A549 (cell line): Measurements from ENCODE around the gene SYTL2. TPM values are rescaled to one million over a fixed set of nuclear protein-coding genes. Genes with fewer than 3 reads are reported as not detected.

Experiments
- ATAC-seq, 2 experiments: fragments of 200-7000 bp in 1 of 2; fragments of >200 bp in 1 of 2; cut with Nextera tagmentation in 1 of 2; cut with Tn5 transposase in 1 of 2; 3 replicates each; pipeline versions ENCODE4 v1.8.0 to v1.9.1; 2018 to 2020; ENCODE audit warnings: mild to moderate bottlenecking in 1 of 2, moderate library complexity in 1 of 2
- CTCF ChIA-PET: fragments of 300-600 bp; sonication (Branson Sonifier 250); formaldehyde crosslinking; extraction: SDS; loops from one replicate; lab custom pipeline; 2021; ENCODE audit warnings: antibody characterized with exemption, inconsistent platforms; lab: Yijun Ruan, JAX
- POLR2A ChIA-PET: fragments of 350-600 bp; formaldehyde crosslinking; extraction: SDS; loops from one replicate; lab custom pipeline; 2021; ENCODE audit warnings: antibody characterized with exemption, inconsistent platforms; lab: Yijun Ruan, JAX
- DNase-seq, 2 experiments: peaks; one replicate each; pipeline versions ENCODE4 v3.0.0 to v3.0.0-alpha.2; 2011 to 2016; ENCODE audit warnings: low read depth in 1 of 2, low spot score in 1 of 2
- FAIRE-seq: peaks from 2 replicates; lab custom pipeline; 2011; peaks lifted over from hg19 to GRCh38; lab: Jason Lieb, UNC
- H3K27ac ChIP-seq, 2 experiments: fragments of >200 bp; sonication (Bioruptor Twin); formaldehyde crosslinking; 3 replicates each; pipeline ENCODE4 v1.5.1; 2016 to 2017
- H3K4me1 ChIP-seq: fragments of >200 bp; sonication (Bioruptor Twin); formaldehyde crosslinking; 3 replicates; pipeline ENCODE4 v1.6.1; 2016
- H3K4me2 ChIP-seq: fragments of >200 bp; sonication (Bioruptor Twin); formaldehyde crosslinking; 3 replicates; pipeline ENCODE4 v1.6.1; 2016
- H3K4me3 ChIP-seq: fragments of >200 bp; sonication (Bioruptor Twin); formaldehyde crosslinking; 3 replicates; pipeline ENCODE4 v1.5.1; 2016
- H3K9me3 ChIP-seq: fragments of >200 bp; sonication (Bioruptor Twin); formaldehyde crosslinking; 3 replicates; pipeline ENCODE4 v1.6.1; 2016
- BHLHE40 ChIP-seq: IDR thresholded peaks from 2 replicates; pipeline ENCODE4 v1.6.1; 2012; ENCODE audit warnings: low read depth, low read length, inconsistent platforms
- CBX2 ChIP-seq: fragments of 200-600 bp; sonication (generic); IDR thresholded peaks from 2 replicates; pipeline ENCODE4 v1.6.1; 2016; ENCODE audit warnings: low read depth, mild to moderate bottlenecking, borderline replicate concordance
- CBX8 ChIP-seq: fragments of 200-600 bp; sonication (generic); IDR thresholded peaks from 2 replicates; pipeline ENCODE4 v1.6.1; 2016
- FOXS1 ChIP-seq: fragments of 250-450 bp; sonication (Bioruptor Pico); IDR thresholded peaks from 2 replicates; pipeline ENCODE4 v1.5.0; 2020; ENCODE audit warnings: mild to moderate bottlenecking, moderate library complexity
- GATA3 ChIP-seq: IDR thresholded peaks from 2 replicates; pipeline ENCODE4 v1.6.1; 2012; ENCODE audit warnings: borderline replicate concordance
- HDAC2 ChIP-seq: fragments of 200-600 bp; sonication (generic); IDR thresholded peaks from 2 replicates; pipeline ENCODE4 v1.6.1; 2016
- HOXA7 ChIP-seq: fragments of 250-450 bp; sonication (Bioruptor Pico); IDR thresholded peaks from 2 replicates; pipeline ENCODE4 v1.5.0; 2020; ENCODE audit warnings: mild to moderate bottlenecking, moderate library complexity
- JUN ChIP-seq, 2 experiments: fragments of >200 bp; sonication (Bioruptor Twin); formaldehyde crosslinking; IDR thresholded peaks; 2 replicates in 1 of 2; 3 replicates in 1 of 2; pipeline ENCODE4 v1.6.1; 2016 to 2017
- KDM5A ChIP-seq: fragments of 200-600 bp; sonication (generic); IDR thresholded peaks from 2 replicates; pipeline ENCODE4 v1.6.1; 2016; ENCODE audit warnings: antibody characterized with exemption, mild to moderate bottlenecking
- MAFK ChIP-seq: fragments of 450-650 bp; IDR thresholded peaks from 2 replicates; pipeline ENCODE4 v1.6.1; 2014; ENCODE audit not compliant: partially characterized antibody
- MYC ChIP-seq: IDR thresholded peaks from 2 replicates; pipeline ENCODE4 v1.6.1; 2012; ENCODE audit warnings: mild to moderate bottlenecking, inconsistent platforms, low read length, improper control_type of control experiment, borderline replicate concordance
- NFE2L2 ChIP-seq: fragments of 150-350 bp; conservative IDR thresholded peaks from 2 replicates; pipeline ENCODE4 v1.6.1; 2014; ENCODE audit warnings: low read length
- NPAS2 ChIP-seq: fragments of 250-450 bp; sonication (Bioruptor Pico); IDR thresholded peaks from 2 replicates; pipeline ENCODE4 v1.8.0; 2022; ENCODE audit warnings: mild to moderate bottlenecking, moderate library complexity, borderline replicate concordance
- POLR2A ChIP-seq: IDR thresholded peaks from 2 replicates; pipeline ENCODE4 v1.6.1; 2012; ENCODE audit warnings: mild to moderate bottlenecking, low read length
- RAD21 ChIP-seq, 2 experiments: fragments of >200 bp in 1 of 2; sonication (Bioruptor Twin) in 1 of 2; formaldehyde crosslinking in 1 of 2; IDR thresholded peaks in 1 of 2; conservative IDR thresholded peaks in 1 of 2; 2 replicates in 1 of 2; 3 replicates in 1 of 2; pipeline ENCODE4 v1.6.1; 2012 to 2018; ENCODE audit warnings: inconsistent platforms in 1 of 2
- RARB ChIP-seq: fragments of 250-450 bp; sonication (Bioruptor Pico); IDR thresholded peaks from 2 replicates; pipeline ENCODE4 v1.8.0; 2021; ENCODE audit warnings: mild to moderate bottlenecking, moderate library complexity
- TP53 ChIP-seq: fragments of 250-450 bp; sonication (Bioruptor Pico); IDR thresholded peaks from 2 replicates; pipeline ENCODE4 v1.5.0; 2021; ENCODE audit warnings: mild to moderate bottlenecking, moderate library complexity
- WGBS: methylation state at CpG from one replicate; pipeline ENCODE4 v1.1.6; 2017; ENCODE audit errors: missing lambda C conversion rate; 5-methylcytosine and 5-hydroxymethylcytosine counted together
- polyA plus RNA-seq, 4 experiments: library from polyadenylated mRNA; depleted of rRNA in 3 of 4; stranded (reverse); fragments of >200 nt; fragmentation: RNase III in 1 of 4; extraction: RNeasy Plus Mini Kit Qiagen cat#74134 plus additional on column Dnase treatment in 1 of 4; gene quantifications; 2 replicates in 3 of 4; 3 replicates in 1 of 4; pipeline ENCODE4 v1.2.3, GENCODE V29; 2011 to 2017
- TF ChIP-seq, protein P1 (sequence below): fragments of 250-450 bp; sonication (Bioruptor Pico); IDR thresholded peaks from 2 replicates; pipeline ENCODE4 v1.5.0; 2021; ENCODE audit warnings: mild to moderate bottlenecking, moderate library complexity, borderline replicate concordance
- TF ChIP-seq, protein P2 (sequence below): IDR thresholded peaks from 2 replicates; pipeline ENCODE4 v1.6.1; 2012
- TF ChIP-seq, protein P3 (sequence below): fragments of 250-450 bp; sonication (Bioruptor Pico); IDR thresholded peaks from 2 replicates; pipeline ENCODE4 v1.5.0; 2020; ENCODE audit warnings: low read depth, mild to moderate bottlenecking, moderate library complexity
- TF ChIP-seq, protein P4 (sequence below): fragments of 200-600 bp; sonication (generic); IDR thresholded peaks from 2 replicates; pipeline ENCODE4 v1.6.1; 2016; ENCODE audit warnings: antibody characterized with exemption, mild to moderate bottlenecking, moderate library complexity
- TF ChIP-seq, protein P5 (sequence below): fragments of 150-350 bp; IDR thresholded peaks from 2 replicates; pipeline ENCODE4 v1.6.1; 2014; ENCODE audit warnings: low read depth, mild to moderate bottlenecking, low read length
- TF ChIP-seq, protein P6 (sequence below): fragments of 450-650 bp; IDR thresholded peaks from 2 replicates; pipeline ENCODE4 v1.6.1; 2014; ENCODE audit warnings: antibody characterized with exemption

SYTL2 gene
- polyA plus RNA-seq, 2 of the 4 experiments (the other 2 are of a cell fraction): 11.6 to 34.2 TPM

DNA sequence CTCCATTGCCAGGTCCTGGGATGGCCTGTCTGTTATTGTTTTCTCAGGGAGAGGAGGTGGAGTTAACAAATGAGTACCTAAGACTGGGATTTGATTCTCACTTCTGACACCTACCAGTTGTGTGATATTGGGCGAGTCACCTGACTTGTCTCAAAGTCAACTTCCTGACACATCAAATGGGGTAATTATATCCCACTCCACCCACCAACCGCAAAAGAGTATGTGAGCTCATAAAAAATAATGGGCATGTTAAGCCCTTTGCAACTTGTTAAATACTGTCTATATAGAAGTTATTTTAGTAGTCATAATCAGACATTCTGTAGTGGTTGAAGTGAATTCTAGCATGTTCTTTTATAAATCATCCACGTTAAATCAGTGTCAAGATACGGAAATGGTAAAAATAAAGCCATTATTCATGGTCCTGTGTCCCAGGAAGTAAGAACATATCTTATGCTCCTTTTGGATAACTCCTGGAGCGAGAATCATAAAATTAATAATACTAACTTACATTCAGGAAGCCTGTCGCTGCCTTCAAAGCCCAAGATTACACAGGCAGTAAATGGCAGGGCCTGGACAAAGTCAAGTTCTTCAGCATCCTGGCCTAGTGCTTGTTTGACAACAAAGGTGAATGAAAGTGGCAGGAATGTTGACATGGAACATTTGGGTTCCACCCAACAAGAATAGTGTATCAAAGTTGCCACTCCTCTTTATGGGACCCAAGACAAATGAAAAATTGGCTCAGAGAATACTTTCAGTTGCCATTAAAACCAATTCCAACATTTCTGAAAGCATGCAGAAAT is 54.3 kb downstream of the SYTL2 start:
- CTCF ChIA-PET: interaction anchor here (1.0 kb wide), 1 partner anchor 10 kb away, joined by 3 read pairs; no protein-coding TSS in a partner anchor
- Histone ChIP-seq H3K27ac (no peak overlapping the region), H3K4me1 (peaks cover 27% of the 10 kb centered on the region), H3K4me3 (no peak overlapping the region), H3K9me3 (no peaks in the 10 kb centered on the region), H3K4me2 (no peak overlapping the region)
- 87% methylated on average over 6 of the region's 6 CpGs for WGBS
- no peak for FAIRE-seq
- no peak for DNase-seq
- no peak for ATAC-seq
- POLR2A ChIA-PET: no interaction called here
- no peak for TF ChIP-seq CBX8
- no peak for TF ChIP-seq HOXA7 (CRISPR knock-in tag)
- no peak for TF ChIP-seq RAD21 (conservative IDR thresholded peaks at IDR 0.05 in 1 of 2, IDR thresholded peaks at IDR 0.05 in 1 of 2)
- no peak for TF ChIP-seq NPAS2 (CRISPR knock-in tag)
- TF ChIP-seq FOXS1 (CRISPR knock-in tag): no peak
- TF ChIP-seq, protein P1, sequence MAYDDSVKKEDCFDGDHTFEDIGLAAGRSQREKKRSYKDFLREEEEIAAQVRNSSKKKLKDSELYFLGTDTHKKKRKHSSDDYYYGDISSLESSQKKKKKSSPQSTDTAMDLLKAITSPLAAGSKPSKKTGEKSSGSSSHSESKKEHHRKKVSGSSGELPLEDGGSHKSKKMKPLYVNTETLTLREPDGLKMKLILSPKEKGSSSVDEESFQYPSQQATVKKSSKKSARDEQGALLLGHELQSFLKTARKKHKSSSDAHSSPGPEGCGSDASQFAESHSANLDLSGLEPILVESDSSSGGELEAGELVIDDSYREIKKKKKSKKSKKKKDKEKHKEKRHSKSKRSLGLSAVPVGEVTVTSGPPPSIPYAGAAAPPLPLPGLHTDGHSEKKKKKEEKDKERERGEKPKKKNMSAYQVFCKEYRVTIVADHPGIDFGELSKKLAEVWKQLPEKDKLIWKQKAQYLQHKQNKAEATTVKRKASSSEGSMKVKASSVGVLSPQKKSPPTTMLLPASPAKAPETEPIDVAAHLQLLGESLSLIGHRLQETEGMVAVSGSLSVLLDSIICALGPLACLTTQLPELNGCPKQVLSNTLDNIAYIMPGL (CRISPR knock-in tag): no peak

DNA sequence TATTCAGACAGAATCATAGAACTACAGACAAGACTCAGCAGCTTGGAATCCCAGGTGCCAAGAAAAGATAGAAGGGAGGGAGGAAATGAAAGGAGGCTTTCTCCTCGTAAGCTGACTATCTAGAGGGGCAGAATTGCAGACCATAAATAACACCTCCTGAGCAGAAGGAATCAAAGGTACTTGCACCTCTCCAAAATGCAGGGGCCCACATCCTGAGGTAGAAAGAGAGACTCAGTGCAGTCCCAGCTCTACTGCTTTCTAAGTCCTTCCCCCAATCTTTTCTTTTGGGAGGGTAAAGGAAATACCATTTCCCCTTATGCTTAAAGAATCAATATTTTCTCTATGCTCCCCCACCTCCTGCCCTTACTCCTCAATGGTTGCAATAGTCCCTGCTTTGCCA is 55.2 kb downstream of the SYTL2 start:
- TF ChIP-seq, protein P2, sequence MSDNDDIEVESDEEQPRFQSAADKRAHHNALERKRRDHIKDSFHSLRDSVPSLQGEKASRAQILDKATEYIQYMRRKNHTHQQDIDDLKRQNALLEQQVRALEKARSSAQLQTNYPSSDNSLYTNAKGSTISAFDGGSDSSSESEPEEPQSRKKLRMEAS: no peak
- no peak for TF ChIP-seq JUN (IDR thresholded peaks at IDR 0.05)
- TF ChIP-seq, protein P3, sequence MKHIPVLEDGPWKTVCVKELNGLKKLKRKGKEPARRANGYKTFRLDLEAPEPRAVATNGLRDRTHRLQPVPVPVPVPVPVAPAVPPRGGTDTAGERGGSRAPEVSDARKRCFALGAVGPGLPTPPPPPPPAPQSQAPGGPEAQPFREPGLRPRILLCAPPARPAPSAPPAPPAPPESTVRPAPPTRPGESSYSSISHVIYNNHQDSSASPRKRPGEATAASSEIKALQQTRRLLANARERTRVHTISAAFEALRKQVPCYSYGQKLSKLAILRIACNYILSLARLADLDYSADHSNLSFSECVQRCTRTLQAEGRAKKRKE: no peak
- TF ChIP-seq MYC: no peak
- TF ChIP-seq NFE2L2: no peak
- no peak for TF ChIP-seq CBX2
- TF ChIP-seq GATA3: no peak
- TF ChIP-seq, protein P4, sequence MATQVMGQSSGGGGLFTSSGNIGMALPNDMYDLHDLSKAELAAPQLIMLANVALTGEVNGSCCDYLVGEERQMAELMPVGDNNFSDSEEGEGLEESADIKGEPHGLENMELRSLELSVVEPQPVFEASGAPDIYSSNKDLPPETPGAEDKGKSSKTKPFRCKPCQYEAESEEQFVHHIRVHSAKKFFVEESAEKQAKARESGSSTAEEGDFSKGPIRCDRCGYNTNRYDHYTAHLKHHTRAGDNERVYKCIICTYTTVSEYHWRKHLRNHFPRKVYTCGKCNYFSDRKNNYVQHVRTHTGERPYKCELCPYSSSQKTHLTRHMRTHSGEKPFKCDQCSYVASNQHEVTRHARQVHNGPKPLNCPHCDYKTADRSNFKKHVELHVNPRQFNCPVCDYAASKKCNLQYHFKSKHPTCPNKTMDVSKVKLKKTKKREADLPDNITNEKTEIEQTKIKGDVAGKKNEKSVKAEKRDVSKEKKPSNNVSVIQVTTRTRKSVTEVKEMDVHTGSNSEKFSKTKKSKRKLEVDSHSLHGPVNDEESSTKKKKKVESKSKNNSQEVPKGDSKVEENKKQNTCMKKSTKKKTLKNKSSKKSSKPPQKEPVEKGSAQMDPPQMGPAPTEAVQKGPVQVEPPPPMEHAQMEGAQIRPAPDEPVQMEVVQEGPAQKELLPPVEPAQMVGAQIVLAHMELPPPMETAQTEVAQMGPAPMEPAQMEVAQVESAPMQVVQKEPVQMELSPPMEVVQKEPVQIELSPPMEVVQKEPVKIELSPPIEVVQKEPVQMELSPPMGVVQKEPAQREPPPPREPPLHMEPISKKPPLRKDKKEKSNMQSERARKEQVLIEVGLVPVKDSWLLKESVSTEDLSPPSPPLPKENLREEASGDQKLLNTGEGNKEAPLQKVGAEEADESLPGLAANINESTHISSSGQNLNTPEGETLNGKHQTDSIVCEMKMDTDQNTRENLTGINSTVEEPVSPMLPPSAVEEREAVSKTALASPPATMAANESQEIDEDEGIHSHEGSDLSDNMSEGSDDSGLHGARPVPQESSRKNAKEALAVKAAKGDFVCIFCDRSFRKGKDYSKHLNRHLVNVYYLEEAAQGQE: no peak
- no peak for TF ChIP-seq RAD21 (conservative IDR thresholded peaks at IDR 0.05 in 1 of 2, IDR thresholded peaks at IDR 0.05 in 1 of 2)
- TF ChIP-seq BHLHE40: no peak
- TF ChIP-seq POLR2A: no peak
- TF ChIP-seq MAFK: no peak
- TF ChIP-seq, protein P5, sequence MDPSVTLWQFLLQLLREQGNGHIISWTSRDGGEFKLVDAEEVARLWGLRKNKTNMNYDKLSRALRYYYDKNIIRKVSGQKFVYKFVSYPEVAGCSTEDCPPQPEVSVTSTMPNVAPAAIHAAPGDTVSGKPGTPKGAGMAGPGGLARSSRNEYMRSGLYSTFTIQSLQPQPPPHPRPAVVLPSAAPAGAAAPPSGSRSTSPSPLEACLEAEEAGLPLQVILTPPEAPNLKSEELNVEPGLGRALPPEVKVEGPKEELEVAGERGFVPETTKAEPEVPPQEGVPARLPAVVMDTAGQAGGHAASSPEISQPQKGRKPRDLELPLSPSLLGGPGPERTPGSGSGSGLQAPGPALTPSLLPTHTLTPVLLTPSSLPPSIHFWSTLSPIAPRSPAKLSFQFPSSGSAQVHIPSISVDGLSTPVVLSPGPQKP: no peak
- TF ChIP-seq CBX8: no peak
- TF ChIP-seq KDM5A: no peak
- no peak for TF ChIP-seq RARB
- TF ChIP-seq, protein P6, sequence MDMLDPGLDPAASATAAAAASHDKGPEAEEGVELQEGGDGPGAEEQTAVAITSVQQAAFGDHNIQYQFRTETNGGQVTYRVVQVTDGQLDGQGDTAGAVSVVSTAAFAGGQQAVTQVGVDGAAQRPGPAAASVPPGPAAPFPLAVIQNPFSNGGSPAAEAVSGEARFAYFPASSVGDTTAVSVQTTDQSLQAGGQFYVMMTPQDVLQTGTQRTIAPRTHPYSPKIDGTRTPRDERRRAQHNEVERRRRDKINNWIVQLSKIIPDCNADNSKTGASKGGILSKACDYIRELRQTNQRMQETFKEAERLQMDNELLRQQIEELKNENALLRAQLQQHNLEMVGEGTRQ: no peak
- TF ChIP-seq TP53 (CRISPR knock-in tag): no peak
- no peak for TF ChIP-seq HDAC2
- DNase-seq (no peak), FAIRE-seq (no peak), ATAC-seq (no peak)
- no peak overlapping the region for H3K4me3 ChIP-seq
- H3K9me3 ChIP-seq: no peaks in the 10 kb centered on the region
- POLR2A ChIA-PET: no interaction called here
- WGBS: 76% methylated on average over 1 of the region's 1 CpG
- CTCF ChIA-PET: interaction anchor here (1.0 kb wide), 1 partner anchor 9 kb away, joined by 3 read pairs; no protein-coding TSS in a partner anchor
- H3K4me1 ChIP-seq: peaks cover 33% of the 10 kb centered on the region
- H3K4me2 ChIP-seq: no peak overlapping the region
- H3K27ac ChIP-seq: no peak overlapping the region; a peak in 1 of 6 replicates
